T-cell (primary cell): Measurements from ENCODE around the gene GPD2. TPM values are rescaled to one million over a fixed set of nuclear protein-coding genes. Genes with fewer than 3 reads are reported as not detected.
A peak's percentile ranks its signal among the peaks of the same experiment; 100 is the strongest.

ENCODE experiments used
- ATAC-seq, 4 experiments: fragments of 200-7000 bp in 3 of 4; fragments of 150-1000 bp in 1 of 4; cut with Tn5 transposase; replicated peaks in 1 of 4; 1 replicate in 3 of 4; 2 replicates in 1 of 4; pipeline ENCODE4 v1.10.0; 2021; ENCODE audit warnings: moderate library complexity in 3 of 4, mild to moderate bottlenecking in 2 of 4, moderate number of reproducible peaks in 1 of 4
- CTCF ChIA-PET, 2 donors: fragments of 300-600 bp; sonication (Branson Sonifier 250); formaldehyde crosslinking; loops; one replicate each; lab custom pipeline; 2022; ENCODE audit warnings: antibody characterized with exemption in 2 of 2; lab: Charles Lee
- POLR2A ChIA-PET, 2 donors: fragments of 300-600 bp; sonication (Branson Sonifier 250); formaldehyde crosslinking; loops; one replicate each; lab custom pipeline; 2022; ENCODE audit warnings: antibody characterized with exemption in 2 of 2; lab: Charles Lee
- DNase-seq, 35 experiments: peaks; one replicate each; pipeline versions ENCODE4 v3.0.0 to v3.0.0-alpha.2; 2013 to 2023
- H3K27ac ChIP-seq: one replicate; pipeline ENCODE4 v1.5.1; 2013; ENCODE audit warnings: low read length
- H3K27me3 ChIP-seq, 2 experiments: replicated peaks in 1 of 2; 1 replicate in 1 of 2; 2 replicates in 1 of 2; pipeline versions ENCODE4 v1.6.1 to v1.7.0; 2013; ENCODE audit warnings: low read length in 1 of 2, mixed read lengths in 1 of 2; ENCODE audit not compliant: control insufficient read depth in 2 of 2, insufficient read depth in 2 of 2; ENCODE audit errors: extremely low read depth in 1 of 2
- H3K36me3 ChIP-seq, 2 donors: 1 replicate in 1 of 2; 2 replicates in 1 of 2; pipeline versions ENCODE4 v1.6.1 to v1.7.0; 2013; ENCODE audit warnings: low read length in 1 of 2; ENCODE audit not compliant: control insufficient read depth in 2 of 2, insufficient read depth in 1 of 2; ENCODE audit errors: extremely low read depth in 1 of 2
- H3K4me1 ChIP-seq, 2 experiments: 1 replicate in 1 of 2; 2 replicates in 1 of 2; pipeline versions ENCODE4 v1.6.1 to v1.7.0; 2013; ENCODE audit warnings: low read length in 2 of 2, mixed read lengths in 1 of 2; ENCODE audit not compliant: insufficient read depth in 2 of 2, control insufficient read depth in 1 of 2; ENCODE audit errors: extremely low read depth in 1 of 2
- H3K4me3 ChIP-seq, 2 donors: 1 replicate in 1 of 2; 2 replicates in 1 of 2; pipeline versions ENCODE4 v1.5.1 to v1.7.0; 2013; ENCODE audit warnings: mild to moderate bottlenecking in 2 of 2, low read length in 1 of 2, moderate library complexity in 1 of 2; ENCODE audit not compliant: control insufficient read depth in 1 of 2; ENCODE audit errors: extremely low read depth in 1 of 2
- H3K9me3 ChIP-seq: 2 replicates; pipeline ENCODE4 v1.7.0; 2013
- H3K27ac Mint-ChIP-seq, 2 donors: one replicate each; pipeline ENCODE4 v1.8.0; 2020 to 2021; ENCODE audit warnings: mild to moderate bottlenecking in 2 of 2, mixed read lengths in 2 of 2
- H3K27me3 Mint-ChIP-seq, 2 donors: one replicate each; pipeline ENCODE4 v1.8.0; 2021 to 2022; ENCODE audit warnings: mixed read lengths in 2 of 2
- H3K36me3 Mint-ChIP-seq: one replicate; pipeline ENCODE4 v1.8.0; 2021; ENCODE audit warnings: mixed read lengths
- H3K4me1 Mint-ChIP-seq, 3 donors: one replicate each; pipeline ENCODE4 v1.8.0; 2020 to 2022; ENCODE audit warnings: mixed read lengths in 3 of 3, mild to moderate bottlenecking in 1 of 3
- H3K4me3 Mint-ChIP-seq, 3 donors: one replicate each; pipeline ENCODE4 v1.8.0; 2020 to 2022; ENCODE audit warnings: mild to moderate bottlenecking in 3 of 3, mixed read lengths in 3 of 3, moderate library complexity in 3 of 3
- H3K9me3 Mint-ChIP-seq, 3 donors: one replicate each; pipeline ENCODE4 v1.8.0; 2020 to 2022; ENCODE audit warnings: mixed read lengths in 3 of 3
- WGBS: methylation state at CpG from one replicate; pipeline ENCODE4 v1.1.5; 2013; ENCODE audit warnings: missing lambda C conversion rate; ENCODE audit not compliant: insufficient coverage; 5-methylcytosine and 5-hydroxymethylcytosine counted together
- total RNA-seq, 35 experiments: library from RNA in 6 of 35; stranded (reverse) in 6 of 35; fragments of 120-200 nt in 1 of 35; gene quantifications; one replicate each; pipeline versions ENCODE4 v1.2.1 to v1.2.4 and lab custom pipeline; 2013 to 2026

The GPD2 gene
- total RNA-seq, 5 donors from 2014 or later (not counting 1 experiment from before 2014, with no cell fraction given): 9.2 to 12.8 (median 10.5) TPM

- H3K9me3 Mint-ChIP-seq: no peaks in the 10 kb centered on the region
- Histone ChIP-seq H3K27ac (no peak overlapping the region), H3K27me3 (no peaks in the 10 kb centered on the region), H3K9me3 (no peaks in the 10 kb centered on the region), H3K36me3 (no peaks in the 10 kb centered on the region), H3K4me1 (no peaks in the 10 kb centered on the region), H3K4me3 (no peak overlapping the region)
- H3K27ac Mint-ChIP-seq: no peak overlapping the region
- POLR2A ChIA-PET: no interaction called here
- no peak overlapping the region for H3K4me3 Mint-ChIP-seq
- whole genome bisulfite sequencing: no CpG with 5 or more reads among the region's 3 CpGs
- DNase-seq (no peak), ATAC-seq (no peak)
- H3K4me1 Mint-ChIP-seq: peaks cover 32 to 51% (median 33%) of the 10 kb centered on the region in 3 donors
- peaks cover 18% of the 10 kb centered on the region for H3K36me3 Mint-ChIP-seq
- CTCF ChIA-PET: no interaction called here
- no peaks in the 10 kb centered on the region for H3K27me3 Mint-ChIP-seq
Observed at GRCh38 chr2:156466739-156467405, 30.7 kb downstream of the GPD2 start.

DNA sequence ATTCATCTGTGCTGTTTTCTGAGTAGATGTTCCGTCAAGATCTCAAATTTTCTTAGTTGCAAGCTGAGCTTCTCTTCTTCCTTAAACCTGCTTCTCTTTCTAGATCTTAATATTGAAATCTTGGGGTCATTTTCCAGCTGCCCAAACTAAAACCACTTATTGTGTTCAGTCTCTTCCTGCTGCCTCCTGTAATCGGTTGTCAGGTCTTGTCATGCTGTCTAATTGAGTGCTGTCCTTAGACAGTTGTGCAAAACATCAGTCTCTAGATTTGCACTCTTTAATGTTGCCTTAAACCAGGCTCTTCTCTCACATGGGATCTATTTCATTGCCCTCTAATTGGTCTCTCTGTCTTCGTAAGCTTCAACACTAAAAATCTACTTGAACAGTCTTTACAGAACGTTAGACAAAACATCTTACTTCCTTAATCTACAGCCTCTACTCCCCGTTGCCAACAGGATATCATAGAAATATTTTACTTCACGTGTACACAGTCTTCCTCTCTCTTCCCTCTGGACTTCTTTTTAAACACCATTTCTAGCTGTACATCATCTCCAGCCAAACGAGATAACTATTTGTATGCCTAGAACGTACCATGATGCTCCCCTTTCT lies 34.9 kb downstream of the GPD2 start:
- ChIA-PET CTCF (no interaction called here), POLR2A (no interaction called here)
- H3K4me3 Mint-ChIP-seq: no peak overlapping the region
- Histone ChIP-seq H3K27ac (no peak overlapping the region), H3K4me1 (peaks cover 4 to 5% of the 10 kb centered on the region in 2 experiments), H3K36me3 (no peaks in the 10 kb centered on the region), H3K27me3 (no peaks in the 10 kb centered on the region), H3K9me3 (no peaks in the 10 kb centered on the region), H3K4me3 (no peak overlapping the region)
- peaks cover 32 to 63% (median 53%) of the 10 kb centered on the region in 3 donors for H3K4me1 Mint-ChIP-seq
- no peaks in the 10 kb centered on the region for H3K27me3 Mint-ChIP-seq
- no peak overlapping the region for H3K27ac Mint-ChIP-seq
- DNase-seq (no peak), ATAC-seq (no peak)
- H3K36me3 Mint-ChIP-seq: peaks cover 17% of the 10 kb centered on the region
- H3K9me3 Mint-ChIP-seq: no peaks in the 10 kb centered on the region
- 70% methylated on average over 7 of the region's 8 CpGs for WGBS

- Mint-ChIP-seq H3K27ac (no peak overlapping the region), H3K36me3 (peaks cover 20% of the 10 kb centered on the region), H3K9me3 (no peaks in the 10 kb centered on the region), H3K4me1 (peaks cover 29 to 66% (median 55%) of the 10 kb centered on the region in 3 donors), H3K27me3 (no peaks in the 10 kb centered on the region), H3K4me3 (no peak overlapping the region)
- DNase-seq: no peak
- ChIA-PET CTCF (no interaction called here), POLR2A (interaction anchor here (0.7 kb wide), 2 partner anchors 137 to 1033 kb away, joined by 3 read pairs; no protein-coding TSS in a partner anchor)
- Histone ChIP-seq H3K27me3 (no peaks in the 10 kb centered on the region), H3K4me1 (peaks cover 4 to 5% of the 10 kb centered on the region in 2 experiments), H3K9me3 (no peaks in the 10 kb centered on the region), H3K27ac (no peak overlapping the region), H3K4me3 (no peak overlapping the region), H3K36me3 (no peaks in the 10 kb centered on the region)
- no peak for ATAC-seq
Observed at GRCh38 chr2:156471762-156472161, 35.6 kb downstream of the GPD2 start.

DNA sequence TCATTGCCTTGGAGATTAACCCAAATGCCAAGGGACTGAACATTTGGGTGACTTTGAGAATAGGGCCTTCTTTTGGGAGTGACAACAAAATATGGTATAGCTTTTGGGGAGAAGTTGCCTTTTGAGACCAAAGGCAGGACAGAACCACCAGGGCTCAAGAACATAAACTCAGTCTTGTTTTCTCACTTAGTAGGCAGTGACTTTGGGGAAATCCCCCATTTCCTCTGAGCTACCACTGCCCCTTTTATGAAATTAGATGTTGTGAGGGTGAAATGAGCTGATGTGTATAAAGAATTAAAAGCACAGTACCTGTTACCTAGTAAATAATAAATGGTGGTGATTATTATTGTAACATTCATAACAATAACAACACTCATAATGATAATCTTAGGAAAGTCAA lies 36.5 kb downstream of the GPD2 start:
- Histone ChIP-seq H3K27ac (no peak overlapping the region), H3K4me3 (no peak overlapping the region), H3K27me3 (no peaks in the 10 kb centered on the region), H3K9me3 (no peaks in the 10 kb centered on the region), H3K36me3 (no peaks in the 10 kb centered on the region), H3K4me1 (peaks cover 4 to 7% of the 10 kb centered on the region in 2 experiments)
- ChIA-PET POLR2A (no interaction called here), CTCF (interaction anchor here in 1 of 2 donors (1.1 kb wide), 1 partner anchor 138 kb away, joined by 3 read pairs; no protein-coding TSS in a partner anchor)
- Mint-ChIP-seq H3K4me3 (no peak overlapping the region), H3K36me3 (peaks cover 24% of the 10 kb centered on the region), H3K27ac (no peak overlapping the region), H3K27me3 (no peaks in the 10 kb centered on the region), H3K9me3 (no peaks in the 10 kb centered on the region), H3K4me1 (peaks cover 20 to 60% (median 53%) of the 10 kb centered on the region in 3 donors)
- ATAC-seq: peak in 2 of 4 experiments; percentile 48 to 73
- peak in 3 of 35 experiments; percentile 6 to 50 (median 8) for DNase-seq

DNA sequence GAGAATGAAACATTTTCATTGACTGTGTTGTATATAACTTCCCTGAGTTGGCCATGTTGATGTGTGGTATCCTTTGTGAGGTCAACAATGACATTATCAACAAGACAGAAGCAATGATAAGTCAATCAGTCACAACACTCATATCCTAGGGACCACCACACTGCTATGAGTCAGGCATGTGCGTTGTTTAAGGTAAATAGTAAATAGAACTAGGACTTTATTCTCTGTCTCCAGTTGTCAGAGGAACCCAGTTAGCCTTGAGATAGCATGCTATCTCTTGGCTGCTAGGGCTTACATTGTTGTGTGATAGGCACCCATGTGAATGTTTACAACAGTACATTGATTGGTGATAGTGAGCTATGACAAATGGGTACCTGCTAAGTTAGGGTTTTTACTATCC lies 37.3 kb downstream of the GPD2 start:
- Histone ChIP-seq H3K36me3 (no peaks in the 10 kb centered on the region), H3K9me3 (no peaks in the 10 kb centered on the region), H3K27ac (no peak overlapping the region), H3K27me3 (no peaks in the 10 kb centered on the region), H3K4me3 (no peak overlapping the region), H3K4me1 (peaks cover 4 to 7% of the 10 kb centered on the region in 2 experiments)
- POLR2A ChIA-PET: interaction anchor here in 1 of 2 donors (0.7 kb wide), 1 partner anchor 1104 kb away, joined by 3 read pairs; no protein-coding TSS in a partner anchor
- Mint-ChIP-seq H3K9me3 (no peaks in the 10 kb centered on the region), H3K27me3 (no peaks in the 10 kb centered on the region), H3K27ac (no peak overlapping the region), H3K4me1 (peaks cover 20 to 54% (median 53%) of the 10 kb centered on the region in 3 donors), H3K4me3 (no peak overlapping the region), H3K36me3 (peaks cover 23% of the 10 kb centered on the region)
- CTCF ChIA-PET: interaction anchor here in 1 of 2 donors (0.6 to 1.1 kb wide), 2 partner anchors 138 kb away, joined by 3 read pairs; no protein-coding TSS in a partner anchor
- DNase-seq (no peak), ATAC-seq (no peak)
- WGBS: no CpG with 5 or more reads among the region's 1 CpG

GRCh38 chr2:156474401-156474800 lies 38.2 kb downstream of the GPD2 start:
- Mint-ChIP-seq H3K4me1 (peaks cover 19 to 54% (median 51%) of the 10 kb centered on the region in 3 donors), H3K36me3 (peaks cover 20% of the 10 kb centered on the region), H3K4me3 (no peak overlapping the region), H3K9me3 (no peaks in the 10 kb centered on the region), H3K27me3 (no peaks in the 10 kb centered on the region), H3K27ac (peak overlapping the region in 1 of 2 donors; percentile 11)
- no peak for ATAC-seq
- Histone ChIP-seq H3K9me3 (no peaks in the 10 kb centered on the region), H3K4me1 (peaks cover 4 to 7% of the 10 kb centered on the region in 2 experiments), H3K27me3 (no peaks in the 10 kb centered on the region), H3K27ac (no peak overlapping the region), H3K36me3 (no peaks in the 10 kb centered on the region), H3K4me3 (no peak overlapping the region)
- ChIA-PET POLR2A (interaction anchor here in 1 of 2 donors (0.6 kb wide), 1 partner anchor 119 kb away, joined by 3 read pairs; no protein-coding TSS in a partner anchor), CTCF (no interaction called here)
- WGBS: 100% methylated on average over 1 of the region's 3 CpGs
- no peak for DNase-seq
